Liver (tissue), 9 donors: ENCODE results near the gene RPS3. TPM values are rescaled to one million over a fixed set of nuclear protein-coding genes. Genes with fewer than 3 reads are reported as not detected.

Experiments
- DNase-seq: peaks from one replicate; pipeline ENCODE4 v3.0.0-alpha.2; 2017; ENCODE audit warnings: low spot score
- H3K27ac ChIP-seq, 2 donors: one replicate each; pipeline ENCODE4 v1.7.0; 2013; ENCODE audit warnings: inconsistent platforms in 2 of 2, low read length in 2 of 2, control low read depth in 1 of 2, low read depth in 1 of 2, mild to moderate bottlenecking in 1 of 2
- H3K27me3 ChIP-seq, 4 donors: one replicate each; pipeline versions ENCODE4 v1.6.1 to v1.7.0; 2013; ENCODE audit warnings: low read length in 3 of 4, inconsistent platforms in 1 of 4, mild to moderate bottlenecking in 1 of 4, moderate library complexity in 1 of 4; ENCODE audit not compliant: control insufficient read depth in 4 of 4, insufficient read depth in 4 of 4
- H3K36me3 ChIP-seq, 4 donors: one replicate each; pipeline versions ENCODE4 v1.6.1 to v1.7.0; 2013; ENCODE audit warnings: low read length in 3 of 4, mild to moderate bottlenecking in 3 of 4, low read depth in 1 of 4, moderate library complexity in 1 of 4; ENCODE audit not compliant: control insufficient read depth in 4 of 4, insufficient read depth in 3 of 4
- H3K4me1 ChIP-seq, 4 donors: one replicate each; pipeline versions ENCODE4 v1.6.1 to v1.7.0; 2013; ENCODE audit warnings: low read length in 3 of 4, mild to moderate bottlenecking in 3 of 4, moderate library complexity in 1 of 4; ENCODE audit not compliant: control insufficient read depth in 4 of 4, insufficient read depth in 4 of 4
- H3K4me3 ChIP-seq, 3 donors: one replicate each; pipeline versions ENCODE4 v1.6.1 to v1.7.0; 2013; ENCODE audit warnings: low read length in 3 of 3, control low read depth in 1 of 3, low read depth in 1 of 3, mild to moderate bottlenecking in 1 of 3
- H3K9ac ChIP-seq, 2 donors: one replicate each; pipeline ENCODE4 v1.7.0; 2013; ENCODE audit warnings: low read length in 2 of 2, mild to moderate bottlenecking in 2 of 2, moderate library complexity in 2 of 2, control low read depth in 1 of 2, low read depth in 1 of 2
- H3K9me3 ChIP-seq, 4 donors: one replicate each; pipeline versions ENCODE4 v1.6.1 to v1.7.0; 2013; ENCODE audit warnings: low read length in 3 of 4; ENCODE audit not compliant: control insufficient read depth in 4 of 4
- EGR1 ChIP-seq, 2 donors: IDR thresholded peaks; 2 replicates each; pipeline ENCODE4 v1.6.1; 2016 to 2018; ENCODE audit warnings: antibody characterized with exemption in 2 of 2, low read depth in 2 of 2
- FOXA1 ChIP-seq: IDR thresholded peaks from 2 replicates; pipeline ENCODE4 v1.6.1; 2016; ENCODE audit warnings: antibody characterized with exemption
- FOXA2 ChIP-seq: IDR thresholded peaks from 2 replicates; pipeline ENCODE4 v1.6.1; 2016; ENCODE audit warnings: antibody characterized with exemption
- GABPA ChIP-seq, 2 donors: IDR thresholded peaks in 1 of 2; conservative IDR thresholded peaks in 1 of 2; 2 replicates each; pipeline ENCODE4 v1.6.1; 2016; ENCODE audit warnings: antibody characterized with exemption in 2 of 2, mild to moderate bottlenecking in 1 of 2, moderate library complexity in 1 of 2
- HNF4A ChIP-seq, 2 donors: conservative IDR thresholded peaks; 2 replicates each; pipeline ENCODE4 v1.6.1; 2016; ENCODE audit warnings: antibody characterized with exemption in 2 of 2, mild to moderate bottlenecking in 2 of 2
- HNF4G ChIP-seq: IDR thresholded peaks from 2 replicates; pipeline ENCODE4 v1.6.1; 2016; ENCODE audit warnings: antibody characterized with exemption
- JUND ChIP-seq, 2 donors: IDR thresholded peaks; 2 replicates each; pipeline ENCODE4 v1.6.1; 2016; ENCODE audit warnings: antibody characterized with exemption in 2 of 2
- NR2F2 ChIP-seq: IDR thresholded peaks from 2 replicates; pipeline ENCODE4 v1.6.1; 2016; ENCODE audit warnings: antibody characterized with exemption
- RAD21 ChIP-seq, 2 donors: IDR thresholded peaks; 2 replicates each; pipeline ENCODE4 v1.6.1; 2016; ENCODE audit warnings: antibody characterized with exemption in 2 of 2, mild to moderate bottlenecking in 2 of 2
- RXRA ChIP-seq, 2 donors: IDR thresholded peaks; 2 replicates each; pipeline ENCODE4 v1.6.1; 2017 to 2018; ENCODE audit warnings: antibody characterized with exemption in 2 of 2, mild to moderate bottlenecking in 1 of 2
- SP1 ChIP-seq: IDR thresholded peaks from 2 replicates; pipeline ENCODE4 v1.6.1; 2018; ENCODE audit warnings: antibody characterized with exemption, mild to moderate bottlenecking
- TAF1 ChIP-seq: conservative IDR thresholded peaks from 2 replicates; pipeline ENCODE4 v1.6.1; 2016; ENCODE audit warnings: antibody characterized with exemption, mild to moderate bottlenecking
- YY1 ChIP-seq: IDR thresholded peaks from 2 replicates; pipeline ENCODE4 v1.6.1; 2016; ENCODE audit warnings: antibody characterized with exemption, mild to moderate bottlenecking
- WGBS: extraction: QIAGEN DNeasy Blood & Tissue Kit; methylation state at CpG from one replicate; pipeline ENCODE4 v1.1.7; 2013; 5-methylcytosine and 5-hydroxymethylcytosine counted together
- polyA plus RNA-seq, 2 donors: library from polyadenylated mRNA; stranded (reverse) in 1 of 2; unstranded in 1 of 2; fragments of 200-250 nt in 1 of 2; fragments of >200 nt in 1 of 2; fragmentation: Nextera tagmentation in 1 of 2; extraction: Ambion mirVana in 1 of 2; gene quantifications; one replicate each; pipeline versions ENCODE4 v1.2.1 to v1.2.3, GENCODE V29; 2013 to 2015
- total RNA-seq, 2 donors: library from RNA; depleted of rRNA; stranded (reverse); fragments of >200 nt; gene quantifications; one replicate each; pipeline ENCODE4 v1.2.3, GENCODE V29; 2014
- TF ChIP-seq, protein P1 (sequence below): IDR thresholded peaks from 2 replicates; pipeline ENCODE4 v1.6.1; 2016; ENCODE audit warnings: antibody characterized with exemption, mild to moderate bottlenecking
- TF ChIP-seq, protein P2 (sequence below): fragments of 150-350 bp; IDR thresholded peaks from 2 replicates; pipeline ENCODE4 v1.5.1; 2017; ENCODE audit warnings: improper control_type of control experiment, low read depth, low read length; ENCODE audit not compliant: missing input control
- TF ChIP-seq, protein P3 (sequence below): IDR thresholded peaks from 2 replicates; pipeline ENCODE4 v1.6.1; 2016; ENCODE audit warnings: antibody characterized with exemption
- TF ChIP-seq, protein P4 (sequence below): IDR thresholded peaks from 2 replicates; pipeline ENCODE4 v1.6.1; 2016; ENCODE audit warnings: antibody characterized with exemption
- donor health status: healthy.
- donor health status: healthy.
- donor health status: healthy.
- donor health status: healthy.
- donor health status: healthy.

RPS3 gene
- total and polyA plus RNA-seq, 4 donors: 289 to 1,115 (median 492) TPM

DNA sequence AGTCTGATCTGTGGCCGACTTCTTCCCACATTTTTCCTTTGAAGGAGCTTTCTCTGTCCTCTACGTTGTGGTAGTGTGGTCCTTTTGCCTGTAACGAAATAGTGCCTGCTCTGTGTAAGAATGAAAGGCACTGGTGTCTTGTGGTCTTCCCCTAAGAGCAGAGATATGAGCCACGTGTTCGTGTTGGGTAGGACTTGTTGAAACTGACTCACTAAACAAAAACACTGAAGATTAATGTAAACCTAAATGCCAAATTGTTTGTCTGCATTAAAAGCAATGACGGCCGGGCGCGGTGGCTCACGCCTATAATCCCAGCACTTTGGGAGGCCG lies 10.1 kb upstream of the RPS3 start:
- 73% methylated on average over 11 of the region's 11 CpGs for WGBS
- no peaks in the 10 kb centered on the region for H3K27me3 ChIP-seq
- H3K27ac ChIP-seq: no peak overlapping the region
- no peak for DNase-seq
- H3K4me1 ChIP-seq: peaks cover 0 to 8% (median 2%) of the 10 kb centered on the region in 4 donors
- no peaks in the 10 kb centered on the region for H3K36me3 ChIP-seq
- TF ChIP-seq RXRA (IDR thresholded peaks at IDR 0.05) (no peak), GABPA (IDR thresholded peaks at IDR 0.05 in 1 of 2, conservative IDR thresholded peaks at IDR 0.05 in 1 of 2) (no peak), SP1 (no peak), HNF4A (conservative IDR thresholded peaks at IDR 0.05) (no peak), FOXA2 (no peak), TAF1 (no peak), YY1 (no peak), FOXA1 (no peak), HNF4G (no peak), NR2F2 (no peak)
- TF ChIP-seq, protein P1, sequence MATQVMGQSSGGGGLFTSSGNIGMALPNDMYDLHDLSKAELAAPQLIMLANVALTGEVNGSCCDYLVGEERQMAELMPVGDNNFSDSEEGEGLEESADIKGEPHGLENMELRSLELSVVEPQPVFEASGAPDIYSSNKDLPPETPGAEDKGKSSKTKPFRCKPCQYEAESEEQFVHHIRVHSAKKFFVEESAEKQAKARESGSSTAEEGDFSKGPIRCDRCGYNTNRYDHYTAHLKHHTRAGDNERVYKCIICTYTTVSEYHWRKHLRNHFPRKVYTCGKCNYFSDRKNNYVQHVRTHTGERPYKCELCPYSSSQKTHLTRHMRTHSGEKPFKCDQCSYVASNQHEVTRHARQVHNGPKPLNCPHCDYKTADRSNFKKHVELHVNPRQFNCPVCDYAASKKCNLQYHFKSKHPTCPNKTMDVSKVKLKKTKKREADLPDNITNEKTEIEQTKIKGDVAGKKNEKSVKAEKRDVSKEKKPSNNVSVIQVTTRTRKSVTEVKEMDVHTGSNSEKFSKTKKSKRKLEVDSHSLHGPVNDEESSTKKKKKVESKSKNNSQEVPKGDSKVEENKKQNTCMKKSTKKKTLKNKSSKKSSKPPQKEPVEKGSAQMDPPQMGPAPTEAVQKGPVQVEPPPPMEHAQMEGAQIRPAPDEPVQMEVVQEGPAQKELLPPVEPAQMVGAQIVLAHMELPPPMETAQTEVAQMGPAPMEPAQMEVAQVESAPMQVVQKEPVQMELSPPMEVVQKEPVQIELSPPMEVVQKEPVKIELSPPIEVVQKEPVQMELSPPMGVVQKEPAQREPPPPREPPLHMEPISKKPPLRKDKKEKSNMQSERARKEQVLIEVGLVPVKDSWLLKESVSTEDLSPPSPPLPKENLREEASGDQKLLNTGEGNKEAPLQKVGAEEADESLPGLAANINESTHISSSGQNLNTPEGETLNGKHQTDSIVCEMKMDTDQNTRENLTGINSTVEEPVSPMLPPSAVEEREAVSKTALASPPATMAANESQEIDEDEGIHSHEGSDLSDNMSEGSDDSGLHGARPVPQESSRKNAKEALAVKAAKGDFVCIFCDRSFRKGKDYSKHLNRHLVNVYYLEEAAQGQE: no peak
- TF ChIP-seq, protein P2, sequence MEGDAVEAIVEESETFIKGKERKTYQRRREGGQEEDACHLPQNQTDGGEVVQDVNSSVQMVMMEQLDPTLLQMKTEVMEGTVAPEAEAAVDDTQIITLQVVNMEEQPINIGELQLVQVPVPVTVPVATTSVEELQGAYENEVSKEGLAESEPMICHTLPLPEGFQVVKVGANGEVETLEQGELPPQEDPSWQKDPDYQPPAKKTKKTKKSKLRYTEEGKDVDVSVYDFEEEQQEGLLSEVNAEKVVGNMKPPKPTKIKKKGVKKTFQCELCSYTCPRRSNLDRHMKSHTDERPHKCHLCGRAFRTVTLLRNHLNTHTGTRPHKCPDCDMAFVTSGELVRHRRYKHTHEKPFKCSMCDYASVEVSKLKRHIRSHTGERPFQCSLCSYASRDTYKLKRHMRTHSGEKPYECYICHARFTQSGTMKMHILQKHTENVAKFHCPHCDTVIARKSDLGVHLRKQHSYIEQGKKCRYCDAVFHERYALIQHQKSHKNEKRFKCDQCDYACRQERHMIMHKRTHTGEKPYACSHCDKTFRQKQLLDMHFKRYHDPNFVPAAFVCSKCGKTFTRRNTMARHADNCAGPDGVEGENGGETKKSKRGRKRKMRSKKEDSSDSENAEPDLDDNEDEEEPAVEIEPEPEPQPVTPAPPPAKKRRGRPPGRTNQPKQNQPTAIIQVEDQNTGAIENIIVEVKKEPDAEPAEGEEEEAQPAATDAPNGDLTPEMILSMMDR: no peak
- TF ChIP-seq, protein P3, sequence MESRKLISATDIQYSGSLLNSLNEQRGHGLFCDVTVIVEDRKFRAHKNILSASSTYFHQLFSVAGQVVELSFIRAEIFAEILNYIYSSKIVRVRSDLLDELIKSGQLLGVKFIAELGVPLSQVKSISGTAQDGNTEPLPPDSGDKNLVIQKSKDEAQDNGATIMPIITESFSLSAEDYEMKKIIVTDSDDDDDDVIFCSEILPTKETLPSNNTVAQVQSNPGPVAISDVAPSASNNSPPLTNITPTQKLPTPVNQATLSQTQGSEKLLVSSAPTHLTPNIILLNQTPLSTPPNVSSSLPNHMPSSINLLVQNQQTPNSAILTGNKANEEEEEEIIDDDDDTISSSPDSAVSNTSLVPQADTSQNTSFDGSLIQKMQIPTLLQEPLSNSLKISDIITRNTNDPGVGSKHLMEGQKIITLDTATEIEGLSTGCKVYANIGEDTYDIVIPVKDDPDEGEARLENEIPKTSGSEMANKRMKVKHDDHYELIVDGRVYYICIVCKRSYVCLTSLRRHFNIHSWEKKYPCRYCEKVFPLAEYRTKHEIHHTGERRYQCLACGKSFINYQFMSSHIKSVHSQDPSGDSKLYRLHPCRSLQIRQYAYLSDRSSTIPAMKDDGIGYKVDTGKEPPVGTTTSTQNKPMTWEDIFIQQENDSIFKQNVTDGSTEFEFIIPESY: no peak
- no peak overlapping the region for H3K9ac ChIP-seq
- H3K4me3 ChIP-seq: no peak overlapping the region
- no peaks in the 10 kb centered on the region for H3K9me3 ChIP-seq

DNA sequence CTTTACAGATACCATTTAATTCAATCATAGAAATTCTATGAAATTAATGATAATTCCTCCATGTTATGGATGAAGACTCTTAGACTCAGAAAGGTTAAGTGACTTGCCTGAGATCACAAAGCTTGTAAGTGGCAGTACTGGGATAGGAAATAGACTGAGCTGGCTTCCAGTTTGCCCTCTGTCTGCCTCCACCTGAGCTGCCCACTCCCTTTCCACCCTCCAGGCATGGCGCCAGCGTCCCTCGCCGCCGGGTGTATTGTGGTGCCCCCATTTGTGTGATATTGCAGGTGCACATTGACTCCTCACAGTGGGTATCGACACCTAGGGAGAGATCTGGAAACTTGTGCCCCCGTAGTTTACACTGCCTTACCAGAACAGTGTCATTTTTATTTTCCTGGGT lies 9.4 kb upstream of the RPS3 start:
- TF ChIP-seq EGR1 (IDR thresholded peaks at IDR 0.05; ENCODE audit: low read depth in 2 of 2) (no peak), RAD21 (IDR thresholded peaks at IDR 0.05) (no peak), JUND (IDR thresholded peaks at IDR 0.05) (no peak)
- TF ChIP-seq, protein P4, sequence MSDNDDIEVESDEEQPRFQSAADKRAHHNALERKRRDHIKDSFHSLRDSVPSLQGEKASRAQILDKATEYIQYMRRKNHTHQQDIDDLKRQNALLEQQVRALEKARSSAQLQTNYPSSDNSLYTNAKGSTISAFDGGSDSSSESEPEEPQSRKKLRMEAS: no peak
- WGBS: 84% methylated on average over 7 of the region's 7 CpGs
- Histone ChIP-seq H3K4me1 (peaks cover 0 to 5% (median 1%) of the 10 kb centered on the region in 4 donors), H3K27me3 (no peaks in the 10 kb centered on the region), H3K36me3 (no peaks in the 10 kb centered on the region), H3K9ac (no peak overlapping the region), H3K27ac (no peak overlapping the region), H3K9me3 (no peaks in the 10 kb centered on the region), H3K4me3 (no peak overlapping the region)
- no peak for DNase-seq
